ENCODE results near the gene KATNAL1. TPM values are rescaled to one million over a fixed set of nuclear protein-coding genes. Genes with fewer than 3 reads are reported as not detected.
A peak's percentile ranks its signal among the peaks of the same experiment; 100 is the strongest.

KATNAL1 gene
- total RNA-seq, 1 experiment from 2014 or later: 6.1 TPM

DNA sequence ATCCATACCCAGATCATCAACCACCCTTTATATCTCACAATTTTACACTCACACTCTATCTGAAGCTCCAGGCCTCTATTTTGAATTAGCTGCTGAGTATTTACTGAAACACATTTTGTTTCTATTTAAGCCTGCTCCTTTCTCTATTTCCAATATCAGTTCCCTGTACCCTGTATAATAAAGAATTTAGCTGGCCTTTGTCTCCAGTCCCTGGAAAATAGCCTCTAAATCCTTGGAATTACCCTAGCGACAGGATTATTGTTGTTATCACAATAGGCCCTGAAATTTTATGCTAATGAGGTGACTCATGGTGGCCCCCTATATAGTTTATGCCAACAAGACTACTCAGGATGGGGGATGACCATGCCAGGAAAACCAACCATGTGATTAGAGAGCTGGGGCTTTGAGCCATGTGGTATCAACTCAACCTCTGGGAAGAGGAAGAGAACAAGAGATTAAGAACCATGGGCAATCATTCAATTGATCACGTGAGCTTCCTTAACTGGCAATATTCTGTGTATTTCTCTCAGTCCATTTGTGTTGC lies 72.7 kb downstream of the KATNAL1 start:
- no TSS peak for BruUV-seq (replicated peaks)
- intact Hi-C loops (cut with micrococcal nuclease): no loop called here
- ChIA-PET POLR2A (no interaction called here), CTCF (interaction anchor here (0.9 kb wide), 1 partner anchor 102 kb away, joined by 6 read pairs; no protein-coding TSS in a partner anchor)
- no peaks in the 10 kb centered on the region for H3K9me3 Mint-ChIP-seq (ENCODE audit: unreplicated experiment)
- TF ChIP-seq, protein P1, sequence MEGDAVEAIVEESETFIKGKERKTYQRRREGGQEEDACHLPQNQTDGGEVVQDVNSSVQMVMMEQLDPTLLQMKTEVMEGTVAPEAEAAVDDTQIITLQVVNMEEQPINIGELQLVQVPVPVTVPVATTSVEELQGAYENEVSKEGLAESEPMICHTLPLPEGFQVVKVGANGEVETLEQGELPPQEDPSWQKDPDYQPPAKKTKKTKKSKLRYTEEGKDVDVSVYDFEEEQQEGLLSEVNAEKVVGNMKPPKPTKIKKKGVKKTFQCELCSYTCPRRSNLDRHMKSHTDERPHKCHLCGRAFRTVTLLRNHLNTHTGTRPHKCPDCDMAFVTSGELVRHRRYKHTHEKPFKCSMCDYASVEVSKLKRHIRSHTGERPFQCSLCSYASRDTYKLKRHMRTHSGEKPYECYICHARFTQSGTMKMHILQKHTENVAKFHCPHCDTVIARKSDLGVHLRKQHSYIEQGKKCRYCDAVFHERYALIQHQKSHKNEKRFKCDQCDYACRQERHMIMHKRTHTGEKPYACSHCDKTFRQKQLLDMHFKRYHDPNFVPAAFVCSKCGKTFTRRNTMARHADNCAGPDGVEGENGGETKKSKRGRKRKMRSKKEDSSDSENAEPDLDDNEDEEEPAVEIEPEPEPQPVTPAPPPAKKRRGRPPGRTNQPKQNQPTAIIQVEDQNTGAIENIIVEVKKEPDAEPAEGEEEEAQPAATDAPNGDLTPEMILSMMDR (IDR thresholded peaks at IDR 0.05; ENCODE audit: unreplicated experiment): no peak
- no peak for DNase-seq (ENCODE audit: unreplicated experiment)
- peaks cover 7% of the 10 kb centered on the region for H3K36me3 Mint-ChIP-seq (ENCODE audit: insufficient read depth, unreplicated experiment)
- H3K4me1 Mint-ChIP-seq (ENCODE audit: insufficient read depth, unreplicated experiment): no peaks in the 10 kb centered on the region
- H3K27me3 Mint-ChIP-seq (ENCODE audit: insufficient read depth, unreplicated experiment): no peaks in the 10 kb centered on the region
- H3K4me3 Mint-ChIP-seq (ENCODE audit: unreplicated experiment): no peak overlapping the region
- no peak overlapping the region for H3K27ac Mint-ChIP-seq (ENCODE audit: low read depth, unreplicated experiment)

DNA sequence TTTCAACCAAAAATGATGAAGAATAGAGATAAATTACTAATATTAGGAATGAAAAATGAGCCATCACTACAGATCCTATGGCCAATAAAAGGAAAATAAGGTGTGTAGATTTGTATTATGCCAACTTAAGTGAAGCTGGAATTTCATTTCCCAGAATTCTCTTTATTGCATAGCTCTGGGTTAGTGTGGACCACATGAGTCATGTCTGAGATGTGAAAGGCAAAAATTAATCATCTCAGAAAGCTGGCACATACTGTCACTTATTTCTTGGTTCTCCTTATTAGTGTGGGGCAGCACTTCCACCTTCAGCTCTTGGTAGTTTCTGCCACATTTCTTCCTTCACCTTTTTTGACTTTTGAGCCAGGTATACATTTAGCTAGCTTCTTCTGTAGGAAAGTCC lies 82.6 kb downstream of the KATNAL1 start:
- Mint-ChIP-seq H3K36me3 (ENCODE audit: insufficient read depth, unreplicated experiment) (peaks cover 17% of the 10 kb centered on the region), H3K9me3 (ENCODE audit: unreplicated experiment) (no peaks in the 10 kb centered on the region), H3K4me1 (ENCODE audit: insufficient read depth, unreplicated experiment) (peaks cover 12% of the 10 kb centered on the region), H3K4me3 (ENCODE audit: unreplicated experiment) (no peak overlapping the region), H3K27me3 (ENCODE audit: insufficient read depth, unreplicated experiment) (no peaks in the 10 kb centered on the region), H3K27ac (ENCODE audit: low read depth, unreplicated experiment) (peak overlapping the region; percentile 74)
- ChIA-PET POLR2A (interaction anchor here (0.6 to 1.7 kb wide), 4 partner anchors 65 to 182 kb away, joined by 3 to 6 read pairs (median 3); no protein-coding TSS in a partner anchor), CTCF (interaction anchor here (0.6 to 2.2 kb wide), 7 partner anchors 82 to 238 kb away, joined by 3 to 11 read pairs (median 3); no protein-coding TSS in a partner anchor)
- DNase-seq (ENCODE audit: unreplicated experiment): peak; percentile 67
- BruUV-seq (replicated peaks): no TSS peak
- intact Hi-C loops (cut with micrococcal nuclease): no loop called here
- TF ChIP-seq, protein P1 (IDR thresholded peaks at IDR 0.05; ENCODE audit: unreplicated experiment): no peak

DNA sequence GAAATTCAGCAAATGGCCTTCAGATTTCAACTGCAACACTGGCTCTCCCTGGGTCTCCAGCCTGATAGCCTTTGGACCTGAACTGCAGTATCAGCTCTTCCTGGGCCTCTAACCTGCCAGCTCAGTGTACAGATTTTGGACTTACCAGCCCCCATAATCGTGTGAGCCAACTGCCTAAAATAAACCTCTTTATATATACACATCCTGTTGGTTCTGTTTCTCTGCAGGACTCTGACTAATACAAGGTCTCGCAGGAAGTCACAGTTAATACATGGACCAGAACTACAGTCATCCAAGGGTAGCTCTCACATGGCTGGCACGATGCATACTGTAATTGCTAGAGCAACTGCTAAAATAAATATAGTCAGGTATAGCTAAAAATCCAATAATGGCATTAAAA lies 85.1 kb downstream of the KATNAL1 start:
- no peak overlapping the region for H3K4me3 Mint-ChIP-seq (ENCODE audit: unreplicated experiment)
- H3K9me3 Mint-ChIP-seq (ENCODE audit: unreplicated experiment): no peaks in the 10 kb centered on the region
- H3K27ac Mint-ChIP-seq (ENCODE audit: low read depth, unreplicated experiment): no peak overlapping the region
- ChIA-PET CTCF (no interaction called here), POLR2A (interaction anchor here (1.0 kb wide), 1 partner anchor 10 kb away, joined by 4 read pairs; no protein-coding TSS in a partner anchor)
- peaks cover 14% of the 10 kb centered on the region for H3K36me3 Mint-ChIP-seq (ENCODE audit: insufficient read depth, unreplicated experiment)
- intact Hi-C loops (cut with micrococcal nuclease): no loop called here
- H3K27me3 Mint-ChIP-seq (ENCODE audit: insufficient read depth, unreplicated experiment): no peaks in the 10 kb centered on the region
- no TSS peak for BruUV-seq (replicated peaks)
- DNase-seq (ENCODE audit: unreplicated experiment): no peak
- peaks cover 12% of the 10 kb centered on the region for H3K4me1 Mint-ChIP-seq (ENCODE audit: insufficient read depth, unreplicated experiment)
- TF ChIP-seq, protein P1 (IDR thresholded peaks at IDR 0.05; ENCODE audit: unreplicated experiment): no peak

DNA sequence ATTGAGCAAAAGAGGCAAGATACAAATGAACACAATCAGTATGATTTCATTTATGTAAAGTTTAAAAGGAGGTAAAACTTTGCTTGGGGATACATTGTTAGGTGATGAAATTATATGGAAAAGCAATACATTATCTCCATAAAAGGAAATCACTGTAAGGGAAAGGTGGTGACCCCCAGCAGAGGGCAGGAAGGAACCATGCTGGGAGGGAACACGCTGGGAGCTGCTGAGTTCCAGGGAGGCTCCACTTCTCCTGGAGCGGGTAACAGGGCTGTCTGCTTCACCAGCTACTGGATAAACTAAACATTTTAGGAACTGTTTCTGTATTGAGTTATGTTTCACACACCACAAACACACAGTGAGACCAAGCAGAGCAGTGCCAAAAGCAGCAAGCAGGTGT lies 91.2 kb downstream of the KATNAL1 start:
- H3K9me3 Mint-ChIP-seq (ENCODE audit: unreplicated experiment): no peaks in the 10 kb centered on the region
- TF ChIP-seq, protein P1 (IDR thresholded peaks at IDR 0.05; ENCODE audit: unreplicated experiment): no peak
- no peak overlapping the region for H3K4me3 Mint-ChIP-seq (ENCODE audit: unreplicated experiment)
- H3K4me1 Mint-ChIP-seq (ENCODE audit: insufficient read depth, unreplicated experiment): no peaks in the 10 kb centered on the region
- BruUV-seq (replicated peaks): no TSS peak
- ChIA-PET POLR2A (interaction anchor here (0.5 kb wide), 1 partner anchor 371 kb away, joined by 3 read pairs; no protein-coding TSS in a partner anchor), CTCF (no interaction called here)
- intact Hi-C loops (cut with micrococcal nuclease): no loop called here
- H3K27ac Mint-ChIP-seq (ENCODE audit: low read depth, unreplicated experiment): no peak overlapping the region
- no peaks in the 10 kb centered on the region for H3K36me3 Mint-ChIP-seq (ENCODE audit: insufficient read depth, unreplicated experiment)
- peak; percentile 35 for DNase-seq (ENCODE audit: unreplicated experiment)
- no peaks in the 10 kb centered on the region for H3K27me3 Mint-ChIP-seq (ENCODE audit: insufficient read depth, unreplicated experiment)
